ENCODE measurements around the gene CDK13. TPM values are rescaled to one million over a fixed set of nuclear protein-coding genes. Genes with fewer than 3 reads are reported as not detected.
A peak's percentile ranks its signal among the peaks of the same experiment; 100 is the strongest.

CDK13 gene
- total and polyA plus RNA-seq, 9 of the 15 experiments (the other 6 are each of a cell fraction or from before 2014, with no cell fraction given) = 9.8 to 46.1 (median 32.4) TPM

GRCh38 chr7:40058636-40059035, 108.6 kb downstream of the CDK13 start (continued):
- 0 out of 2 replicates have a peak, but pooled peaks have one; percentile 17 for TF ChIP-seq MGA (IDR thresholded peaks at IDR 0.05)
- no peak for TF ChIP-seq MIER1 (IDR thresholded peaks at IDR 0.05; ENCODE audit: low read depth)
- no peak for TF ChIP-seq ZNF212 (CRISPR knock-in tag; IDR thresholded peaks at IDR 0.05)
- no peak for TF ChIP-seq ZNF445 (CRISPR knock-in tag; IDR thresholded peaks at IDR 0.05; ENCODE audit: low read depth)
- TF ChIP-seq MYNN (IDR thresholded peaks at IDR 0.05) = no peak
- TF ChIP-seq MYNN (CRISPR knock-in tag; IDR thresholded peaks at IDR 0.05) = no peak
- TF ChIP-seq HNRNPLL (IDR thresholded peaks at IDR 0.05; ENCODE audit: low read depth, low read length, poor library complexity, severe bottlenecking) = no peak
- no peak for TF ChIP-seq ZNF354B (CRISPR knock-in tag; IDR thresholded peaks at IDR 0.05)
- TF ChIP-seq EP400 (IDR thresholded peaks at IDR 0.05) = peak; percentile 30
- TF ChIP-seq TRIM28 (IDR thresholded peaks at IDR 0.05) = no peak
- TF ChIP-seq MTA3 (IDR thresholded peaks at IDR 0.05; ENCODE audit: borderline replicate concordance) = no peak
- no peak for TF ChIP-seq RBM22 (IDR thresholded peaks at IDR 0.05; ENCODE audit: low read depth, low read length, poor library complexity, severe bottlenecking)
- TF ChIP-seq TGIF2 (CRISPR knock-in tag; IDR thresholded peaks at IDR 0.05) = no peak
- TF ChIP-seq ZNF431 (CRISPR knock-in tag; IDR thresholded peaks at IDR 0.05) = no peak
- no peak for TF ChIP-seq GABPA (tag; conservative IDR thresholded peaks at IDR 0.05; ENCODE audit: low read depth)
- TF ChIP-seq ZMIZ1 (IDR thresholded peaks at IDR 0.05; ENCODE audit: low read depth in 2 of 2, low read length in 2 of 2) = peak in 1 of 2 experiments; percentile 84; a peak in 2 of 4 replicates
